Parathyroid adenoma (tissue), 2 donors: ENCODE data around the gene ZNF678.

Experiments used
- H2AFZ ChIP-seq: fragments of 300-600 bp; sonication (generic); one replicate; pipeline ENCODE4 v1.7.0; 2017; ENCODE audit warnings: antibody characterized with exemption, mild to moderate bottlenecking
- H3K27ac ChIP-seq: fragments of 300-600 bp; sonication (generic); one replicate; pipeline ENCODE4 v1.7.0; 2017
- H3K27me3 ChIP-seq: fragments of 300-600 bp; sonication (generic); one replicate; pipeline ENCODE4 v1.7.0; 2017; ENCODE audit warnings: low read length; ENCODE audit not compliant: control insufficient read depth, insufficient read depth
- H3K36me3 ChIP-seq: fragments of 300-600 bp; sonication (generic); one replicate; pipeline ENCODE4 v1.7.0; 2017; ENCODE audit warnings: low read length; ENCODE audit not compliant: control insufficient read depth, insufficient read depth
- H3K4me1 ChIP-seq: fragments of 300-600 bp; sonication (generic); one replicate; pipeline ENCODE4 v1.7.0; 2017; ENCODE audit warnings: control low read depth
- H3K4me2 ChIP-seq: fragments of 300-600 bp; sonication (generic); one replicate; pipeline ENCODE4 v1.7.0; 2017; ENCODE audit warnings: low read length
- H3K4me3 ChIP-seq: fragments of 300-600 bp; sonication (generic); one replicate; pipeline ENCODE4 v1.7.0; 2017; ENCODE audit warnings: low read depth, low read length
- H3K79me2 ChIP-seq: fragments of 300-600 bp; sonication (generic); one replicate; pipeline ENCODE4 v1.7.0; 2017; ENCODE audit warnings: control low read depth
- H3K9ac ChIP-seq: fragments of 300-600 bp; sonication (generic); one replicate; pipeline ENCODE4 v1.7.0; 2017; ENCODE audit warnings: mild to moderate bottlenecking
- H3K9me3 ChIP-seq: fragments of 300-600 bp; sonication (generic); one replicate; pipeline ENCODE4 v1.7.0; 2017; ENCODE audit warnings: low read length; ENCODE audit not compliant: control insufficient read depth
- TF ChIP-seq, protein P1 (sequence below): fragments of 300-600 bp; sonication (generic); IDR thresholded peaks from one replicate; pipeline ENCODE4 v1.7.0; 2017; ENCODE audit warnings: antibody characterized with exemption, mild to moderate bottlenecking
- donor health status: primary hyperparathyroidism.

Gene ZNF678

DNA sequence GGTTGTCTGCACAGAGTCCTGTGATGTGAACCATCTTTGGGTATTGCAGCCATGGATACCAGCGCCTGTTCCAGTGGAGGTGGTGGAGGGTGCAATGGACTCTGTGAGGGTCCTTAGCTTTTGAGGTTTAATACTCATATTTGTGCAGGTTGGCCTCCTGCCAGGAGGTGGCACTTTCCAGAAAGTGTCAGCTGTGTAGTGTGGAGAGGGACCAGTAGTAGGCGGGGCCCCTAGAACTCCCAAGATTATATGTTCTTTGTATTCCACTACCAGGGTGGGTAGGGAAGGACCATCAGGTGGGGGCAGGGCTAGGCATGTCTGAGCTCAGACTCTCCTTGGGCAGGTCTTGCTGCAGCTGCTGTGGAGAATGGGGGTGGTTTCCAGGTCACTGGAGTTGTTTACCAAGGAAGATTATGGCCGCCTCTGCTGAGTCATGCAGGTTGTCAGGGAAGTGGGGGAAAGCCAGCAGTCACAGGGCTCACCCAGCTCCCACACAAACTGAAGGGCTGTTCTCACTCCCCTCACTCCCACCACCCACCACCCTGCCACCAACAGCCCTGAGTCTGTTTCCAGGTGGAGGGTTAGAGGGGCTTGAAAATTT, 31.2 kb upstream of the ZNF678 start:
- no peaks in the 10 kb centered on the region for H3K27me3 ChIP-seq
- peaks cover 14% of the 10 kb centered on the region for H3K9me3 ChIP-seq
- H3K27ac ChIP-seq = no peak overlapping the region
- no peak overlapping the region for H3K9ac ChIP-seq
- H3K36me3 ChIP-seq = peaks cover 11% of the 10 kb centered on the region
- no peak overlapping the region for H2AFZ ChIP-seq
- no peaks in the 10 kb centered on the region for H3K79me2 ChIP-seq
- H3K4me2 ChIP-seq = no peak overlapping the region
- TF ChIP-seq, protein P1, sequence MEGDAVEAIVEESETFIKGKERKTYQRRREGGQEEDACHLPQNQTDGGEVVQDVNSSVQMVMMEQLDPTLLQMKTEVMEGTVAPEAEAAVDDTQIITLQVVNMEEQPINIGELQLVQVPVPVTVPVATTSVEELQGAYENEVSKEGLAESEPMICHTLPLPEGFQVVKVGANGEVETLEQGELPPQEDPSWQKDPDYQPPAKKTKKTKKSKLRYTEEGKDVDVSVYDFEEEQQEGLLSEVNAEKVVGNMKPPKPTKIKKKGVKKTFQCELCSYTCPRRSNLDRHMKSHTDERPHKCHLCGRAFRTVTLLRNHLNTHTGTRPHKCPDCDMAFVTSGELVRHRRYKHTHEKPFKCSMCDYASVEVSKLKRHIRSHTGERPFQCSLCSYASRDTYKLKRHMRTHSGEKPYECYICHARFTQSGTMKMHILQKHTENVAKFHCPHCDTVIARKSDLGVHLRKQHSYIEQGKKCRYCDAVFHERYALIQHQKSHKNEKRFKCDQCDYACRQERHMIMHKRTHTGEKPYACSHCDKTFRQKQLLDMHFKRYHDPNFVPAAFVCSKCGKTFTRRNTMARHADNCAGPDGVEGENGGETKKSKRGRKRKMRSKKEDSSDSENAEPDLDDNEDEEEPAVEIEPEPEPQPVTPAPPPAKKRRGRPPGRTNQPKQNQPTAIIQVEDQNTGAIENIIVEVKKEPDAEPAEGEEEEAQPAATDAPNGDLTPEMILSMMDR = no peak
- H3K4me3 ChIP-seq = no peak overlapping the region
- H3K4me1 ChIP-seq = no peaks in the 10 kb centered on the region

DNA sequence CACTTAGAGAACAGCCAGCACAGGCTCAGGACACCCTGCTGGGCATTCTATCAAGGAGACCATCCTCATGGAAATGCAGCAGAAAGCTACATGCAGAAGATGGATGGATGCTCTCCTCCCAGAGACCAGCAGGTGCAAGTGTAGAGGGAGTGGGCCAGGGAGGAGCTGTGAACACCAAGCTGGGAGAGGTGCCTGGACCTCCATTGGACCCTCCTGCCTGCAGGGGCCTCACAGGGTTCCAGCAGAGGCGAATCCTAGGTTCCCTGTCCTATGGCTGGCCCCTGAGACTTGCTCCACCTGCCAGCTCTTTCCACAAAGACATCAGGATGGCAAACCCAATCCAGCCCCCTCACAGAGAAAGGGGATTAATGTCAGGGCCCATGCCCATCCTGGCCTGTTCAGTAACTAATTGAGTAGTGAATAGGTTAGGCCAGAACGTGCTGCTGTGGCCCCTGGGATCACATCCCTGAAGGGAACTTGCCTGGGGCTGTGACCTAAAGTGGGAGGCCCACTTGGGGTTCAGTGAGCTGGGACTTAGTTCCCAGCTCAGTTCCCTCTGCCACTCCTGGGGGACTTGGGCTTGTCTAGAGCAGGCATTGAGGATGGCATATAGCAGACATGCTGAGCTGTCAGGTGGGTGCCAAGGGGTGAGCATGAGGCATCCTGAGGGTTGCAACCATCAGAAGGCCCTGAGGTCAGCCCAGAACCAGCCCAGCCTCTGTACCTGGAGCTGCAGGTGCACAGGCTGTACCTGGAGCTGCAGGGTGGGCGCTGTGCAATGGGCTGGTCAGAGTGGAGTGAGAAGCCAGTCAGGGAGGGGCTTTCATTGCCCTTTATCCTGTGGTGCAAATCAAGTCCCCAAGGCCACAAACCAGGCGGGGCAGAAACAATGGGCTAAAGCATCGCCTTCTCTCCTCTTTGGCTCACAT, 22.9 kb upstream of the ZNF678 start:
- H3K79me2 ChIP-seq = no peaks in the 10 kb centered on the region
- no peak overlapping the region for H3K4me2 ChIP-seq
- TF ChIP-seq, protein P1 = no peak
- H3K4me3 ChIP-seq = no peak overlapping the region
- no peaks in the 10 kb centered on the region for H3K9me3 ChIP-seq
- H3K36me3 ChIP-seq = peaks cover 11% of the 10 kb centered on the region
- no peak overlapping the region for H3K27ac ChIP-seq
- no peaks in the 10 kb centered on the region for H3K27me3 ChIP-seq
- H2AFZ ChIP-seq = no peak overlapping the region
- H3K4me1 ChIP-seq = no peaks in the 10 kb centered on the region
- no peak overlapping the region for H3K9ac ChIP-seq

GRCh38 chr1:227541129-227541528, 22.2 kb upstream of the ZNF678 start:
- H3K4me1 ChIP-seq = no peaks in the 10 kb centered on the region
- no peak overlapping the region for H3K27ac ChIP-seq
- H3K79me2 ChIP-seq = no peaks in the 10 kb centered on the region
- TF ChIP-seq, protein P1 = no peak
- no peak overlapping the region for H3K4me3 ChIP-seq
- H3K4me2 ChIP-seq = peak overlapping the region; percentile 95
- no peaks in the 10 kb centered on the region for H3K9me3 ChIP-seq
- no peak overlapping the region for H2AFZ ChIP-seq
- H3K9ac ChIP-seq = no peak overlapping the region
- no peaks in the 10 kb centered on the region for H3K27me3 ChIP-seq
- peaks cover 4% of the 10 kb centered on the region for H3K36me3 ChIP-seq

DNA sequence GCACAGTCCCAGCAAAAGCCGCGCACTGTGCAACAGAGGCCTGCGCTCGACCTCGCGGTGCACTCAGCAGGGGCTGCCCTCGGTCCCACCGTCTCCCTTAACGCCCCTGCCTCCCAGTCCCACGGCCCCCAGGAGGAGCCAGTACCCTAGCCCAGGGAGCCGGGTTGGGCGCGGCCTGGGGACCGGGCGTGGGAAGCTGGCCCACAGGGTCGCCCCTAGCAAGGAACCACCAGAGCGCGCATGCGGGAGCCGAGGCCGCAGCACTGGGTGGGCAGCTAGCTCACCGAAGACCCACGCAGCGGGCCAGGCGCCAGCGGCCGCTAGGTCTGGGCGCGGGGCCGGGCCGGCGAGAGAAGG, 21.6 kb upstream of the ZNF678 start:
- no peaks in the 10 kb centered on the region for H3K4me1 ChIP-seq
- peak overlapping the region; percentile 89 for H2AFZ ChIP-seq
- H3K27ac ChIP-seq = peak overlapping the region; percentile 54
- H3K4me3 ChIP-seq = peak overlapping the region; percentile 69
- H3K36me3 ChIP-seq = peaks cover 3% of the 10 kb centered on the region
- peak overlapping the region; percentile 46 for H3K9ac ChIP-seq
- no peaks in the 10 kb centered on the region for H3K79me2 ChIP-seq
- H3K27me3 ChIP-seq = no peaks in the 10 kb centered on the region
- peak overlapping the region; percentile 95 for H3K4me2 ChIP-seq
- TF ChIP-seq, protein P1 = no peak
- no peaks in the 10 kb centered on the region for H3K9me3 ChIP-seq
